Activated CD4-positive, alpha-beta T cell treated with anti-CD3 and anti-CD28 coated beads, Interleukin-2, amount 50 U/mL, for 1 hour (primary cell): ENCODE data around the gene RARG.
A peak's percentile ranks its signal among the peaks of the same experiment; 100 is the strongest.
"Not testable (repeated sequence)": the region's sequence is repeated elsewhere in the genome, so short reads cannot be mapped to it uniquely, and the experiment has no call there.

Source experiments
- DNase-seq: peaks from one replicate; pipeline ENCODE4 v3.0.0-alpha.2; 2020

Gene RARG

GRCh38 chr12:53207042-53207441, 25.0 kb downstream of the RARG start, which contains the start of gene ITGB7:
Gene ITGB7, minus strand, starts transcription at chr12:53207251. Its CDS starts 6,808 bp downstream, at chr12:53200443.
- DNase-seq, result peak; percentile 67

- peak; percentile 51 for DNase-seq
Observed at GRCh38 chr12:53205747-53206419, 26.1 kb downstream of the RARG start.

- no peak for DNase-seq
Observed at GRCh38 chr12:53204351-53204750, 27.7 kb downstream of the RARG start.

GRCh38 chr12:53202316-53202715, 29.7 kb downstream of the RARG start:
- DNase-seq, result not testable (repeated sequence)

GRCh38 chr12:53201639-53202038, 30.4 kb downstream of the RARG start:
- DNase-seq, result no peak

GRCh38 chr12:53201177-53201541, 30.9 kb downstream of the RARG start:
- no peak for DNase-seq

GRCh38 chr12:53200458-53201176, 31.4 kb downstream of the RARG start:
- no peak for DNase-seq

GRCh38 chr12:53200107-53200457, 31.9 kb downstream of the RARG start:
- DNase-seq, result no peak

GRCh38 chr12:53199700-53200099, 32.3 kb downstream of the RARG start:
- no peak for DNase-seq

GRCh38 chr12:53198486-53199110, 33.4 kb downstream of the RARG start:
- DNase-seq, result no peak

GRCh38 chr12:53197011-53197640, 34.9 kb downstream of the RARG start:
- no peak for DNase-seq

GRCh38 chr12:53196486-53196885, 35.5 kb downstream of the RARG start:
- DNase-seq, result no peak

GRCh38 chr12:53195516-53196420, 36.2 kb downstream of the RARG start:
- no peak for DNase-seq

GRCh38 chr12:53194973-53195372, 37.0 kb downstream of the RARG start:
- no peak for DNase-seq

GRCh38 chr12:53193985-53194716, 37.9 kb downstream of the RARG start:
- no peak for DNase-seq

GRCh38 chr12:53193040-53193439, 39.0 kb downstream of the RARG start:
- DNase-seq, result no peak

GRCh38 chr12:53192531-53193021, 39.4 kb downstream of the RARG start:
- no peak for DNase-seq

- no peak for DNase-seq
Observed at GRCh38 chr12:53191885-53192530, 40.0 kb downstream of the RARG start.

GRCh38 chr12:53191096-53191884, 40.7 kb downstream of the RARG start:
- DNase-seq, result no peak

- DNase-seq, result peak; percentile 52
Observed at GRCh38 chr12:53190108-53190729, 41.8 kb downstream of the RARG start.
